Activated CD8-positive, alpha-beta memory T cell treated with anti-CD3 and anti-CD28 coated beads, Interleukin-2, amount 50 U/mL, for 48 hours (primary cell): ENCODE results near the gene USF3.

Source experiments
- DNase-seq: peaks from one replicate; pipeline ENCODE4 v3.0.0-alpha.2; 2020

USF3 gene, protein sequence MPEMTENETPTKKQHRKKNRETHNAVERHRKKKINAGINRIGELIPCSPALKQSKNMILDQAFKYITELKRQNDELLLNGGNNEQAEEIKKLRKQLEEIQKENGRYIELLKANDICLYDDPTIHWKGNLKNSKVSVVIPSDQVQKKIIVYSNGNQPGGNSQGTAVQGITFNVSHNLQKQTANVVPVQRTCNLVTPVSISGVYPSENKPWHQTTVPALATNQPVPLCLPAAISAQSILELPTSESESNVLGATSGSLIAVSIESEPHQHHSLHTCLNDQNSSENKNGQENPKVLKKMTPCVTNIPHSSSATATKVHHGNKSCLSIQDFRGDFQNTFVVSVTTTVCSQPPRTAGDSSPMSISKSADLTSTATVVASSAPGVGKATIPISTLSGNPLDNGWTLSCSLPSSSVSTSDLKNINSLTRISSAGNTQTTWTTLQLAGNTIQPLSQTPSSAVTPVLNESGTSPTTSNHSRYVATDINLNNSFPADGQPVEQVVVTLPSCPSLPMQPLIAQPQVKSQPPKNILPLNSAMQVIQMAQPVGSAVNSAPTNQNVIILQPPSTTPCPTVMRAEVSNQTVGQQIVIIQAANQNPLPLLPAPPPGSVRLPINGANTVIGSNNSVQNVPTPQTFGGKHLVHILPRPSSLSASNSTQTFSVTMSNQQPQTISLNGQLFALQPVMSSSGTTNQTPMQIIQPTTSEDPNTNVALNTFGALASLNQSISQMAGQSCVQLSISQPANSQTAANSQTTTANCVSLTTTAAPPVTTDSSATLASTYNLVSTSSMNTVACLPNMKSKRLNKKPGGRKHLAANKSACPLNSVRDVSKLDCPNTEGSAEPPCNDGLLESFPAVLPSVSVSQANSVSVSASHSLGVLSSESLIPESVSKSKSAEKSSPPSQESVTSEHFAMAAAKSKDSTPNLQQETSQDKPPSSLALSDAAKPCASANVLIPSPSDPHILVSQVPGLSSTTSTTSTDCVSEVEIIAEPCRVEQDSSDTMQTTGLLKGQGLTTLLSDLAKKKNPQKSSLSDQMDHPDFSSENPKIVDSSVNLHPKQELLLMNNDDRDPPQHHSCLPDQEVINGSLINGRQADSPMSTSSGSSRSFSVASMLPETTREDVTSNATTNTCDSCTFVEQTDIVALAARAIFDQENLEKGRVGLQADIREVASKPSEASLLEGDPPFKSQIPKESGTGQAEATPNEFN (N-terminal part only)

DNA sequence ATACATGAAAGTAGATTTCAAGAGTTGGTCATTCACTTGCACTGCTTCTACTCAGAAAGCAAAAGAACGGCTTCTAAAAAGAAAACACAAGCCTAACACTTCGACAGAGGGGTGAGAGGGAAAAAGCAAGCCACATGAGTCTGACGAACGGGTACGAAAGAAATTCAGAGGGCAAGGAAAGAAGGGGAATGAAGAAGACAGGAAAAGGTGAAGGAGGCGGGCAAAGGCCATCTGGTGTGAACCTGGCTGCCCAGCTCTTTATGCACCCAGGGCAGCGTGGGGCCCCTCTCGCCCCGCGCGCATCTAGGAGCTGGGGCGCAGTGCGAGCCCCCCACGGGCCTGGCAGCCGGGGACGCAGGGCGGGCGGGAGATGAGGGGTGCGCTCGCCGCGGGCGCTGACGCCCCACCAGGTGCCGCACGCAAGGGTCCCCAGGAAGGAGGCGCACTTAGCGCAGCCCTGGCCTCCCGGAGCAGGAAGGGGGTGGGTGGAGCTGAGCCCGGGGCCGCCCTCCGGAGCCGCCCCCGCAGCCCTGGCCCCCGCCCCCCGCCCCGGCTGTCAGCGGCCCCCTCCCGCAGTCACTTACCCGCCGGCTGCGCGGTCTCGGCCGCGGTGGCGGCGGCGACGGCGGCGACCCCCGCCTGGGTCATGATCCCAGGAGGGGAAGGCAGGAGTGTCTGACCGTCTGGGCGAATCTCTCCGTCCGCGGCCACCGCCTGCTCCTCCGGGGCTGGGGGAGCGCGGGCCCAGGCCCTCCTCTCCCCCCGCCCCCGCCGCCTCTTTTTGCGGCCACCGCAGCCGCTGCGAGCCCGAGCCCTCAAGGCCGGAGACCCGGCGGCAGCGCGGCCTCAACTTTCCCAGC is at the start of gene USF3:
TSS of gene USF3 (minus strand) at position 857 of the 860 bp plus-strand sequence. CDS start 21,764 bp downstream, outside the sequence.
- peak; percentile 89 for DNase-seq

DNA sequence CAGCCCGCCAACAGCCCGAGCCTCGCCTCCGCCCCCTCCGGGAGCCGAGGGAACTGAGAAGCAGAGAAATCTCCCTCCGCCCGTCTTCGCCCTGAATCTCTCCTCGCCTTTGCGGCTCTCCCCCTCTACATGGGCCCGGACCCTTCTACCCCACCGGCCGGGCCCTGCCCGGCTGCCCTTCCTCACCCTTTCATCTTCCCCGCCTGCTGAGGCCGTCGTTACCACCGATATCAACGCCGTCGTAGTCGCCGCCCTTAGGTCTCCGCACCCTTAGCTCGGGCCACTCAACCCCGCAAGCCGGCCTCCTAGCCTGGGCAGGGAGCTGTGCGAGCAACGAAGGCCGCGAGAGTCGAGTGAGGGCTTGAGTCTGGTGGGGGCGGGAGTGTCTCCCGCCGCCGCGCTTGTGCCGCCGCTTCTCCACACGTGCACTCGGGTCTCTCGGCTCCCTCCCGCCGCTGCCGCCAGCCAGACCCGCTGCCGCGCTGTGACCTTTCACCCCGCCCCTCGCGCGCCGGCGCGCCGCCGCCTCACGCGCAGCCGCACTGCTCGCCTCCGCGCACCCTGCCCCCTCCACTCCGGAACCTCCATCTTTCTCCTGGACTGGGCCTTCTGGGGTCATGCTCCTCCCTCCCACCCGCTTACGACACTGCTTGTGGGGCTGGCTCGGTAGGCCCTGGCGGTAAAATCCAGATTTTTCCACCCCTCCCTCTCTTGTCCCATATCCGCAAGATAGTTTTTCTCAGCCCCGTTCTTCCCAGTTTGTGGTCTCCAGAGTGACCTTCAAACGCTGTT is 49.5 kb upstream of the USF3 start, which contains the start of gene NAA50:
TSS of gene NAA50 (minus strand) at position 494 of the 792 bp plus-strand sequence. CDS start at position 194, 300 bp downstream.
- DNase-seq: peak; percentile 96

DNA sequence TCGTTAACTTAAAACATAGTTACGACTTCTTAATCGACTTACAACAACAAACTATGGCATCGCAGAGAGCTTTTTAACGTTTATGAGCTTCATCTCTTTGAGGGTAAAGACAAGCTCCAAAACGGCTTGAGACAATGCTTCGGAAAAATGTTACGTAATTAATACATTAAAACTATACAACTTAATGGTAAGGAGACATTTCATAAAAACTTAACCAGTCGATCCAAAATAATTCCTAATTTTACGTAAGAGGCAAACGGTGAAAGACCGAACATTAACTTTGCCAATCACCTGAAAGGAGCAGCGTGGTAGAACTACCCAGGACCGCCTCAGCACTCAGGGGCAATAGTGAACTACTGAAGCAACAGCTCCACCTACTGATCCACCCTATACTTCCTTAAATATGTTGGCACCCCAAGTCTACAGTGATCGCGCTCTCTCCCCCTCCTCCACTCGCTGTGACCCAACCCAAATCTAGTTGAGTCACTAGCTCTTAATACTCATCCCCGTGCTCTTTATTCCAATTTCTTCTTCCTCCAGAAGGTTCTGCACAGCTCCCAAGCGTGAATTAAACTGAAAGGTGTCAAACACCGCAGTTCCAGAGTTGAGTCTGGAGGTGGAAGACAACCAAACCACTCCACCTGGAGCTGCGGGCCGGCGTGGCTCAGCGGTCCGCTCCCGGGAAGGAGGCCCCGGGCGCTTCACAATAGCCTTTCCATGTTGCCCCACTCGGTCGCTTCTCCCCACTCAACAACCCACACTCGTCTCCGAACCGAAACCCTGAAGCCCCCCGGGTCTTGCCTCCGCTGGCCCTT is 48.7 kb upstream of the USF3 start:
- peak; percentile 86 for DNase-seq

DNA sequence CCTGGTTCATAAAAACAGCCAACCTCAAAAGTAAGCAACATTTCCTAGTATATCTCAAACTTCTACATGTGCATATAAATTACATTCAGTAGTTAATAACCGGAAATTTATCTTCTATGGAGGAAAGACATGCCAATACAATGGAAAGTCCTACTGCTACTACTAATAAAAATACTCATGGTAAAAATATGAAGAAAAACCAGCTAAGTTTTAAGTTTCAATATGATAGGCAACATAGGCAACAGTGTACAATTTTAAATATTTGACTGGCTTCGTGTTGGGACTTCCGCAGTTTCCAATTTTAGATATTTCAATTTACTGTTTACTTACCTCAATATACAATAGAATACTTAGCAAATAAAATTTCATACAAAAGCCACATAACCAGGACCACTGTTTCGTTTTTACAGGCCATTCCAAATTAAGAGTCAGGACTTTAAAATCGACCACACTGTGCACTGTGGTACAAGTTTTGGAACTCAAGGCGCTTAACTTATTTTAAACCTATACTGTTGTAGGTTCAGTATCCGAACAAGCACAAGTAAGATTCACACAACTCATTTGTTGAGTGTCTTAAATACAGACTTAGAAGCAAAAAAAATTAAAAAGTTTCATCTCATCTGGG is 46.7 kb upstream of the USF3 start:
- no peak for DNase-seq

DNA sequence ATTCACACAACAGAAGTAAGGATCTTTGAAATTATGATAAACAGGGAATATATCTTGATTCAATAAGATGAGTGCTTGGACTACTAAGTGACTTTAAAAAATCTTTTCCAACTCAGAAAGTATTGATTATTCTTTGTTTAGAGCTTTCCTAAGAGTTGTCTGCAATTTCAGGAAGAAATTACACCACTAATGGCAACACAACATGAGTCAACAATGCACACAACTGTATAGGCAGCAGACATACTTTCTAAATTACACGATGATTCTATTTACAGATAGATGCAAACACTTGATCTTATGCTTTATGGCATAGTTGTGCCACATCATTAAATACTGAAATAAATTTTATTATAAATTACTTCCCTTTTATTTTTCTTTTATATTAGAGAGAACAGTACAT is 45.2 kb upstream of the USF3 start:
- no peak for DNase-seq

DNA sequence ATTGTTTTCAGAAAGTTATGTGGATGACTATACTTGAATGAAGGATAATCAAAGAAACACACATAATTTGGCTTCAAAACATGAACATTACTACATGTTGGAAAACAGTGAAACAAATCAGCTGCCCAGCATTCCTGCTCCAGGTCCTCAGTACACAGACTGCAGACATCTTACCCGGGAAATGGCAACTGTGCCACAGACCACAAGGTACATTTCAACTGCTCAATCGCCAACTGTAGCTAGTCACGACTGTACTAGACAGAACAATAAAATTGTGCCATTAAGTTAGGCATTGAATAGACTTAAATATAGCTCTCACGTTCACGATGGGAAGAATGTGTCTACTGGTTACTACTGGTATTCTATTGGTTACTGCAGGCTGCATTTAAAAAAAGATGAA is 44.6 kb upstream of the USF3 start:
- no peak for DNase-seq

DNA sequence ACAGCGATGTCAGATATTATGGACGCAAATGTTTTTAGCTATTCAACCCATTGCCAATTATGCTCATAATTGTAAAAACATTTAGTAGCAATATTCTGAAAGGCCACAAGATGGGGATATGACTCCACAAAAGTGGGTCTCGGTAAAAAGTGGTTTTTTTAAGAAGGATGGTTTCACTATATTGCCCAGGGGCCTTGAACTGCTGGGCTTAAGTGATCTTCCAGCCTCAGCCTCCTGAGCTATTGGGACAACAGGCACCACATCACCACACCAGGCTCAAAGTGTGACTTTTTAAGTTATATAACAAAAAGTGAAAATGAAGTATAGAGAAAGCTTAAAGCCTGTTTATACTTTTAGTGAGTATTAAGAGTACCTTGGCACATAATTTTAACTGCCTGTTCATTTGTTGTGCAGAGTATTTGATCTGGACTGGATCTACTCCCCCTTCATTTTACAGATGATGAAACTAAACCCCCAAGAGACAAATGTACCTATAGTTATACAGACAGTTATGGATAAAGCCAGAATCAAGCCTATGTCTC is 40.2 kb upstream of the USF3 start:
- no peak for DNase-seq

DNA sequence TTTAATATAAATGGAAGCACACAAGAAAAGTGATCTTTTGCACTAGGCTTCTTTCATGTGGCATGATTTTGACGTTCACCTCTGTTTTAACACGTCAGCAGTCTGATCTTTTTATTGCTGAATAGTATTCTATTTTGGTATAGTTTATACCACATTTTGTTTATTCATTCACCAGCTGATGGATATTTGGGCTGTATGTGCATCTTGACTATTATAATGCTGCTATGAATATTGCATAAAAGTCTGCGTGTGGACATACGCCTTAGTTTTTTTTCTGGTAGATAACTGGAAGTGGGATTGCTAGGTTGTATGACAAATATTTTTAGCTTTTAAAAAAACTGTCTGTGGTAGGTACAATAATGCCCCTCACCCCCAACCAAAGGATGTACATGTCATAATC is 35.3 kb upstream of the USF3 start:
- no peak for DNase-seq

DNA sequence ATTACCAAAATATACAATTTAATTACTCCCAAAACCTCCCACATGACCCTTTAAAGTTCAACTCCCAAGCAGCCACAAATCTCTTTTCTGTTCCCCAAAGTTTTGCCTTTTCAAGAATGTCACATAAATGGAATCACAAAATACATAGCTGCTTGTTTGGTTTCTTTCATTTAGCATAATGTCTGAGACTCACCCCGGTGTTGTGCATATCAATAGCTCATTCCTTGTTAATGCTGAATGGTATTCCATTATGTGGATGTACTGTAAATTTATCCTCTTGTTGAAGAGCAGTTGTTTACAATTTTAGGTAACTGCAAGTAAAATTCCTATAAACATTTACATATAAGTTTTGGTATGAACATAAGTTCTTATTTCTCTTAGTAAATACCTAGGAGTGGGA is 34.1 kb upstream of the USF3 start:
- no peak for DNase-seq

DNA sequence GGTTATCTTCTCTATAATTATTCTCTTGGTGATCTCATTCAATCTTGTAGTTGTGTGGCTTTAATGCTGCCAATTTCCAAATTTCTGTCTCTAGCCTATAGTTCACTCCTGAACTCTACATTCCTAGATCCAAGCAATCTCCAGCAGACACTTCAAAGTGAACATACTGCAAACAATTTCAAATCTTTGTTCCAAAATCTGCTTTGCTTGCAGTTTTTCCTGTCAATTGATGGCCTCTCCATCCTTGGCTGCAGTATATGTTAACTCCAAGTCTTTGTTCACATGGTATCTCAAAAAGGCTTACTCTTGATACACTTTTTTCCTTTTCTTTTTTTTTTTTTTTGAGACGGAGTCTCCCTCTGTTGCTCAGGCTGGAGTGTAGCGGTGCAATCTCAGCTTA is 32.2 kb upstream of the USF3 start:
- DNase-seq: no peak

DNA sequence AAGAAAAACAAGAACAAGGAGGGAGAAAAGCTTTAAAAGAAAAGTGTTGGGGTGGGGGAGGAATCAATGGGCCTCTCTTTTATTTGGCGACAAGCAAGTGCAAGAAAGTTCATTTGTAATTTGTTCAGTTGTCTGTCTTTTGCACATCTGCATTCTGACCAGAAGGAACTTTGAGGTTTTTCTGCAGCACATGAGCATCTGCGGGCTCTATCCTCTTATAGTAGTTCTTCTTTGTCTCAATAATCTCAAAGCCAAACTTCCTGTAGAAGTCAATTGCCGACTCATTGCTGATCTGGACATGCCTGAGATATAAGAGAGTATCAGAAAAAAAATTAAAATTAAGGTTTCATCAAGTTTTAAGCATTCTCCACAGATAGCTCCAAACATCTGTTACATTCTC is 25.2 kb upstream of the USF3 start:
- no peak for DNase-seq

DNA sequence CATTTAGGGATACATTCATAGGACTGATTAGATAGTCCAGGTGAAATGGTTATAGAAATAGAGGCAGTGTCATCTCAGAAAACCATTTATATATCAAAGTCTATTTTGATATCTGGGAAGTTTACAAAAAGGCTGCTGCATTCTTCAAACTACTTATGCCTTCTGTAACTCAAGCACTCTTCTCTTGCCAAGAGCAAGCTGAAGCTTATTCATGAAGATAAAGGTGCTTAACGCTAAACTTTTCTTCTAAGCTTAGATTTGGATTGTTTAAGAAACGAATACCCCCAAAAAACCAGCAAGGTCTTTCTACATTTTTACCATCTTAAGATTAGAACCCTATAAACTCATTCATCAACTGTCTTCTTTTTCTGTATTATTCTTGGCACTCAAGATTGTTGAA is 23.3 kb upstream of the USF3 start:
- DNase-seq: no peak

DNA sequence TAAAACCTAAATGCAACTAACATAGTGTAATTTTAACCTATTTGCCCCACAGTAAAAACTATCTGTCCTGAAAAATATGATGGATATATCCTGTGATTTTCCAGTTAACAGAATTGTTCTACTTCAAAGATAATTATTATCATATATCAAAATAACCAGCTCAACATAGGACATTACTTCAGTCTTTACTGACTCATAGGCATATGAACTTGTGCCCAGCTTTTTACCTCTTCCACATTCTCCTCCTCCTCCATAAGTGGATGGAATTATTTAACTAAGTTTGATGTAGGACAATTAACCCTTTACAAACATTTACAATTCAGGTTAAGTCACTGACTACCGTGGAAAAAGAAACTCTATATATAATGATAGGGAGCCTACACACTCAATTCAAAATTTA is 22.9 kb upstream of the USF3 start:
- DNase-seq: no peak

DNA sequence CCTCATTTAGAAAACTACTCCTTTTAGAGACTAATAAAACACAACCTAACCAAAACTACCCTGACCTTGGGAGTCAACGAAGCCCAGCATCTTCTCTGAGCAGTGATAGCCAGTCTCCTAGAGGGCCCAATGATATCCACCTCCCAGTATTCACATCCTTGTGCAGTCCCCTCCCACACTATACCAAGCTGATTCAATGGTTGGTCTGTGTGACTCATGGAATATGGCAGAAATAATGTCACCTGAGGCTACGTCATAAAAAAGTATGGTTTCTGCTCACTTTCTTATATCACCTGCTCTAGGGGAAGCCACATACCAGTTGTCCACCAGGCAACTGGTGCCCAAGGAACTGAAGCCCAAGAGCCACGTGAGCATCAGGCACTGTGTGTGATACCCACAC is 21.4 kb upstream of the USF3 start:
- DNase-seq: no peak

DNA sequence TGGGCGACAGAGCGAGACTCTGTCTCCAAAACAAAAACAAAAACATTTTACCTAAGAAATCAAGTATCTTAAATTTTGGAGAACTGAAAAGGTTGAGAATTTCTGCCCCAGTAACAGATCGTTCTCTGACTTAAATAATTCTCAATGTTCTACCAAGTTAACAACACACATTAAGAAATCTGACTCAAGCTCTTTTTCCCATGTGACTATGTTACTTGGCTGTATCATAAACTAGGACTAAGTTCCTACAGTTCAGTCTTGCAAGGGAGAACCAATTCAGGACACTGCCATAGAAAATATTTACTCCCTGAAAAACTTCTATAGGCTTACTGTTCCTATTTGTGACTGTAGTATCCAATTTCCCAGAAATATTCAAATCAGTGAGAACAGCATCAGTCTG is 20.9 kb upstream of the USF3 start:
- no peak for DNase-seq

DNA sequence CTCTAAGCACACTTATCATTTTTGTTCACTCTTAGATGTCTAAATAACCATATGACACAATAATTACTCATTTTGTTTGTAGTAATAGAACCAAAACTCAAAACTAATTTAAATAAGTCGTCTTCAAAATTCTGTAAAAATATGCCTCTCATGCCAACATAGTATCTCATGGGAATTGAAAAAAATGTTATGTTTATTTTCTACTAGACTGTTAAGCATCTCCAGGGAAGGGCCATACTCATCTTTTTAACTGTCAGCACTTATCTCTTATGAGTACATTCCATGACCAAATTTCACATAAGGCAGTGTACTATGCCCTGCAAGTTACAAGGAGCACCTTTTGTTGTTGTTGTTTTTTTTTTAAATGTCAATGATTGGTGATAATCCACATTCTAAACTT is 18.3 kb upstream of the USF3 start:
- no peak for DNase-seq

DNA sequence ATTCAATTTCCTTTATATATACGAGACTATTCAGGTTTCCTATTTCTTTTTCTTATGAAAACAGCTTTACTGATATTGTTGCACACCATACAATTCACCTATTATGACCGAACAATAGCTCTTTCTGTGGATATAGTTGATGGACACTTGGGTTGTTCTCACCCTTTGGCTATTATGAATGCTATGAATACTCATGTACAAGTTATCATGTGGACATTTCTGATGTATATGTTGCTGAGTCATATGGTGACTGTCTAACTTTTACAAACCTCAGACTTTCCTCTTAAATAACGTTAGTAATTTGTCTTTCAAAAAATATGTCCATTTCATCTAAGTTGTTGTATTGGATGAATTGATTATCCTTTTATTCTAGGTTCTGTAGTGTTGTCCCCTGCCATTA is 15.7 kb upstream of the USF3 start:
- DNase-seq: no peak

DNA sequence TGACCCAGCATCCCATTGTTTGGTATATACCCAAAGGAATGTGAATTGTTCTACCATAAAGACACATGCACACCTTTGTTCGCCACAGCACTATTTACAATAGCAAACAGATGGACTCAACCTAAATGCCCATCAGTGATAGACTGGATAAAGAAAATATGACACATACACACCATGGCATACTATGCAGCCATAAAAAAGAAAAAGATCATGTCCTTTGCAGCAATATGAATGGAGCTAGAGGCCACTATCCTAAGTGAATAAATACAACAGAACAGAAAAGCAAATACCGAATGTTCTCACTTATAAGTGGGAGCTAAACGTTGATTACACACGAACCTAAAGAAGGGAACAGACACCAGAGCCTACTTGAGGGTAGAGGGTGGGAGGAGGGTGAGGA is 11.4 kb upstream of the USF3 start:
- no peak for DNase-seq

DNA sequence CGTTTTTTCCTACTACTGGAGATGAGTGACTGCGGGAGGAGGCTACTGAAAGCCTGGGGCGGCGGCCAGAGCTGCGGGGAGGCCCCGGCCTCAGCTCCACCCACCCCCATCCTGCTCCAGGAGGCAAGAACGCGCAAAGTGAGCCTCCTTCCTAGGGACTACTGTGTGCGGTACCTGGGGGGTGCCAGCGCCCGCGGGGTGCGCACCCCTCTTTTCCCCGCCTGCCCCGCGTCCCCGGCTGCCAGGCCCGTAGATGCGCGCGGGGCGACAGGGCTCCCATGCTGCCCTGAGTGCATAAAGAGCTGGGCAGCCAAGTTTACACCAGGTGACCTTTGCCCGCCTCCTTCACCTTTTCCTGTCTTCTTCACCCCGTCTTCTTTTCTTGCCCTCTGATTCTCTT is 2.5 kb upstream of the USF3 start:
- no peak for DNase-seq
